22Rv1 (cell line): ENCODE measurements around the gene MOCS2.
A peak's percentile ranks its signal among the peaks of the same experiment; 100 is the strongest.

Experiments used
- H3K27ac ChIP-seq: fragments of 450-650 bp; 2 replicates; pipeline ENCODE4 v1.5.1; 2017
- CTCF ChIP-seq: fragments of 450-650 bp; IDR thresholded peaks from 2 replicates; pipeline ENCODE4 v1.5.1; 2017; ENCODE audit warnings: mild to moderate bottlenecking
- ZFX ChIP-seq: fragments of 450-650 bp; IDR thresholded peaks from 2 replicates; pipeline ENCODE4 v1.6.1; 2017; ENCODE audit warnings: antibody characterized with exemption, borderline replicate concordance

Gene MOCS2

GRCh38 chr5:53111139-53111538 lies 1.6 kb upstream of the MOCS2 start:
- no peak for TF ChIP-seq CTCF
- TF ChIP-seq ZFX: no peak
- H3K27ac ChIP-seq: no peak overlapping the region

- peak overlapping the region; percentile 61 for H3K27ac ChIP-seq
Observed at GRCh38 chr5:53110156-53110555, 599 bp upstream of the MOCS2 start.

GRCh38 chr5:53109056-53109442 lies 508 bp downstream of the MOCS2 start:
- TF ChIP-seq CTCF: no peak
- no peak for TF ChIP-seq ZFX
- peak overlapping the region; percentile 61 for H3K27ac ChIP-seq

More at GRCh38 chr5:53110156-53110555, 599 bp upstream of the MOCS2 start:
- TF ChIP-seq ZFX (no peak), CTCF (no peak)

GRCh38 chr5:53105611-53106300 lies 3.8 kb downstream of the MOCS2 start:
- H3K27ac ChIP-seq: no peak overlapping the region
- TF ChIP-seq ZFX (no peak), CTCF (no peak)

GRCh38 chr5:53100606-53101005 lies 9.0 kb downstream of the MOCS2 start:
- no peak overlapping the region for H3K27ac ChIP-seq

GRCh38 chr5:53099546-53099945 lies 10.0 kb downstream of the MOCS2 start:
- H3K27ac ChIP-seq: no peak overlapping the region
- TF ChIP-seq CTCF (no peak), ZFX (no peak)

More at GRCh38 chr5:53100606-53101005, 9.0 kb downstream of the MOCS2 start:
- TF ChIP-seq CTCF: no peak
- TF ChIP-seq ZFX: no peak

GRCh38 chr5:53095931-53096525 lies 13.5 kb downstream of the MOCS2 start:
- H3K27ac ChIP-seq: no peak overlapping the region
- no peak for TF ChIP-seq ZFX
- peak; percentile 91 for TF ChIP-seq CTCF
